Stomach smooth muscle (tissue), 2 donors: ENCODE measurements around the gene KCNB1.

ENCODE experiments used
- H3K27ac ChIP-seq: one replicate; pipeline ENCODE4 v1.7.0; 2013; ENCODE audit warnings: mild to moderate bottlenecking, low read length, inconsistent platforms
- H3K27me3 ChIP-seq, 2 donors: one replicate each; pipeline ENCODE4 v1.7.0; 2013; ENCODE audit warnings: low read length in 2 of 2; ENCODE audit not compliant: insufficient read depth in 2 of 2, control insufficient read depth in 1 of 2
- H3K36me3 ChIP-seq, 2 donors: one replicate each; pipeline ENCODE4 v1.7.0; 2013; ENCODE audit warnings: low read length in 2 of 2; ENCODE audit not compliant: control insufficient read depth in 2 of 2, insufficient read depth in 2 of 2
- H3K4me1 ChIP-seq: one replicate; pipeline ENCODE4 v1.7.0; 2013; ENCODE audit warnings: low read length; ENCODE audit not compliant: control insufficient read depth, insufficient read depth
- H3K4me3 ChIP-seq, 2 donors: one replicate each; pipeline ENCODE4 v1.7.0; 2013; ENCODE audit warnings: low read length in 2 of 2
- H3K9ac ChIP-seq, 2 donors: one replicate each; pipeline ENCODE4 v1.7.0; 2013; ENCODE audit warnings: low read length in 2 of 2, mild to moderate bottlenecking in 1 of 2
- H3K9me3 ChIP-seq, 2 donors: one replicate each; pipeline ENCODE4 v1.7.0; 2013; ENCODE audit warnings: low read length in 2 of 2; ENCODE audit not compliant: control insufficient read depth in 2 of 2
- donor health status: healthy.
- donor health status: Pancreatic carcinoma.

KCNB1 gene

GRCh38 chr20:49400904-49401303, 81.6 kb downstream of the KCNB1 start:
- peaks cover 37% of the 10 kb centered on the region for H3K4me1 ChIP-seq

GRCh38 chr20:49400410-49400809, 82.1 kb downstream of the KCNB1 start:
- peak overlapping the region in 1 of 2 donors; percentile 47 for H3K9ac ChIP-seq
- peak overlapping the region in 1 of 2 donors; percentile 8 for H3K4me3 ChIP-seq
- peaks cover 42% of the 10 kb centered on the region for H3K4me1 ChIP-seq
- H3K27me3 ChIP-seq = no peaks in the 10 kb centered on the region
- H3K9me3 ChIP-seq = no peaks in the 10 kb centered on the region
- no peaks in the 10 kb centered on the region for H3K36me3 ChIP-seq
- H3K27ac ChIP-seq = peak overlapping the region; percentile 74

More at GRCh38 chr20:49400904-49401303, 81.6 kb downstream of the KCNB1 start:
- H3K9ac ChIP-seq = peak overlapping the region in 1 of 2 donors; percentile 47
- H3K4me3 ChIP-seq = no peak overlapping the region
- no peaks in the 10 kb centered on the region for H3K27me3 ChIP-seq
- peak overlapping the region; percentile 74 for H3K27ac ChIP-seq
- no peaks in the 10 kb centered on the region for H3K9me3 ChIP-seq
- no peaks in the 10 kb centered on the region for H3K36me3 ChIP-seq

GRCh38 chr20:49399329-49399728, 83.1 kb downstream of the KCNB1 start:
- H3K9ac ChIP-seq = no peak overlapping the region
- H3K27ac ChIP-seq = peak overlapping the region; percentile 74
- no peaks in the 10 kb centered on the region for H3K9me3 ChIP-seq
- peaks cover 52% of the 10 kb centered on the region for H3K4me1 ChIP-seq
- no peaks in the 10 kb centered on the region for H3K27me3 ChIP-seq
- H3K4me3 ChIP-seq = no peak overlapping the region
- no peaks in the 10 kb centered on the region for H3K36me3 ChIP-seq

- Histone ChIP-seq H3K27ac (no peak overlapping the region), H3K4me1 (peaks cover 56% of the 10 kb centered on the region)
These were observed 83.9 kb downstream of the KCNB1 start for GRCh38 chr20:49398401-49399144.

GRCh38 chr20:49397525-49397924, 84.9 kb downstream of the KCNB1 start:
- Histone ChIP-seq H3K9ac (no peak overlapping the region), H3K27me3 (no peaks in the 10 kb centered on the region), H3K4me1 (peaks cover 56% of the 10 kb centered on the region), H3K4me3 (no peak overlapping the region), H3K36me3 (no peaks in the 10 kb centered on the region), H3K27ac (no peak overlapping the region), H3K9me3 (no peaks in the 10 kb centered on the region)

More at GRCh38 chr20:49398401-49399144, 83.9 kb downstream of the KCNB1 start:
- no peak overlapping the region for H3K4me3 ChIP-seq
- no peaks in the 10 kb centered on the region for H3K27me3 ChIP-seq
- no peaks in the 10 kb centered on the region for H3K9me3 ChIP-seq
- no peaks in the 10 kb centered on the region for H3K36me3 ChIP-seq
- no peak overlapping the region for H3K9ac ChIP-seq

GRCh38 chr20:49396230-49396629, 86.2 kb downstream of the KCNB1 start:
- Histone ChIP-seq H3K4me1 (peaks cover 54% of the 10 kb centered on the region), H3K36me3 (no peaks in the 10 kb centered on the region)

GRCh38 chr20:49395659-49396058, 86.8 kb downstream of the KCNB1 start:
- H3K9ac ChIP-seq = peak overlapping the region; percentile 25 to 42
- H3K9me3 ChIP-seq = no peaks in the 10 kb centered on the region
- no peaks in the 10 kb centered on the region for H3K36me3 ChIP-seq
- peaks cover 49% of the 10 kb centered on the region for H3K4me1 ChIP-seq
- H3K27ac ChIP-seq = peak overlapping the region; percentile 80
- H3K27me3 ChIP-seq = no peaks in the 10 kb centered on the region
- H3K4me3 ChIP-seq = peak overlapping the region in 1 of 2 donors; percentile 55

More at GRCh38 chr20:49396230-49396629, 86.2 kb downstream of the KCNB1 start:
- Histone ChIP-seq H3K4me3 (no peak overlapping the region), H3K27me3 (no peaks in the 10 kb centered on the region), H3K9me3 (no peaks in the 10 kb centered on the region), H3K27ac (no peak overlapping the region), H3K9ac (no peak overlapping the region)

- Histone ChIP-seq H3K9me3 (no peaks in the 10 kb centered on the region), H3K4me1 (peaks cover 44% of the 10 kb centered on the region), H3K36me3 (no peaks in the 10 kb centered on the region), H3K27me3 (no peaks in the 10 kb centered on the region), H3K9ac (peak overlapping the region in 1 of 2 donors; percentile 25), H3K27ac (peak overlapping the region; percentile 80), H3K4me3 (peak overlapping the region in 1 of 2 donors; percentile 55)
These were observed 87.3 kb downstream of the KCNB1 start for GRCh38 chr20:49395183-49395582.

- Histone ChIP-seq H3K4me3 (peak overlapping the region in 1 of 2 donors; percentile 55), H3K4me1 (peaks cover 40% of the 10 kb centered on the region), H3K27me3 (no peaks in the 10 kb centered on the region), H3K9ac (peak overlapping the region in 1 of 2 donors; percentile 21), H3K9me3 (no peaks in the 10 kb centered on the region), H3K36me3 (no peaks in the 10 kb centered on the region), H3K27ac (peak overlapping the region; percentile 80)
These were observed 87.7 kb downstream of the KCNB1 start for GRCh38 chr20:49394757-49395156.

- Histone ChIP-seq H3K4me3 (no peak overlapping the region), H3K36me3 (no peaks in the 10 kb centered on the region), H3K27ac (peak overlapping the region; percentile 80), H3K27me3 (no peaks in the 10 kb centered on the region), H3K9ac (no peak overlapping the region), H3K4me1 (peaks cover 35% of the 10 kb centered on the region), H3K9me3 (no peaks in the 10 kb centered on the region)
These were observed 88.2 kb downstream of the KCNB1 start for GRCh38 chr20:49394264-49394663.

GRCh38 chr20:49393803-49394202, 88.7 kb downstream of the KCNB1 start:
- Histone ChIP-seq H3K9ac (no peak overlapping the region), H3K27ac (no peak overlapping the region), H3K4me1 (peaks cover 36% of the 10 kb centered on the region), H3K9me3 (no peaks in the 10 kb centered on the region), H3K4me3 (no peak overlapping the region), H3K36me3 (no peaks in the 10 kb centered on the region), H3K27me3 (no peaks in the 10 kb centered on the region)
